Epithelial cell of esophagus (primary cell): Measurements from ENCODE around the gene MTX3.

Source experiments
- DNase-seq: peaks from one replicate; pipeline ENCODE4 v3.0.0; 2010; ENCODE audit warnings: low read depth
- H3K4me3 ChIP-seq: 2 replicates; pipeline ENCODE4 v1.5.1; 2011; ENCODE audit warnings: mild to moderate bottlenecking, low read length, control low read depth
- TF ChIP-seq, protein P1 (sequence below): IDR thresholded peaks from 2 replicates; pipeline ENCODE4 v1.5.1; 2011; ENCODE audit warnings: low read depth, mild to moderate bottlenecking, low read length, control low read depth, inconsistent platforms; ENCODE audit not compliant: insufficient read depth; ENCODE audit errors: missing control alignments

Gene MTX3

DNA sequence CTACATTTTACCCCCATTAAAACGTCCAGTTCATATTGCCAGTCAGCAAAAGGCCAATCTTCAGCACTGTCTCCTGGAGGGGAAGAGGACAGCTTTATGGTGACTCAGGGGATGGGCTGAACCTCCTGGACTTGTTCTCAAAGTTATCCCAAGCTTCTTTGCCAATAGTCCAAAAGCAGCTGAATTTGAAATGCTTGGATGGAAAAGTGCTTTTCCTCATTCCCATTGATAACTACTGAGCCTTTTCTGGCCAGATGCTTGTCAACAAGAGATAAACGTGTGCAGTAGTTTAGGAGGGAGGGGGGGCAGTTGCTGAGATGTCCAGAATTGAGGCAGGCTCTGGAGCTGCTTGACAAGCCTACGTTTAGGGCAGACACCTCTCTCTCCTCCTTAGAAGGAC is 43.5 kb downstream of the MTX3 start:
- TF ChIP-seq, protein P1, sequence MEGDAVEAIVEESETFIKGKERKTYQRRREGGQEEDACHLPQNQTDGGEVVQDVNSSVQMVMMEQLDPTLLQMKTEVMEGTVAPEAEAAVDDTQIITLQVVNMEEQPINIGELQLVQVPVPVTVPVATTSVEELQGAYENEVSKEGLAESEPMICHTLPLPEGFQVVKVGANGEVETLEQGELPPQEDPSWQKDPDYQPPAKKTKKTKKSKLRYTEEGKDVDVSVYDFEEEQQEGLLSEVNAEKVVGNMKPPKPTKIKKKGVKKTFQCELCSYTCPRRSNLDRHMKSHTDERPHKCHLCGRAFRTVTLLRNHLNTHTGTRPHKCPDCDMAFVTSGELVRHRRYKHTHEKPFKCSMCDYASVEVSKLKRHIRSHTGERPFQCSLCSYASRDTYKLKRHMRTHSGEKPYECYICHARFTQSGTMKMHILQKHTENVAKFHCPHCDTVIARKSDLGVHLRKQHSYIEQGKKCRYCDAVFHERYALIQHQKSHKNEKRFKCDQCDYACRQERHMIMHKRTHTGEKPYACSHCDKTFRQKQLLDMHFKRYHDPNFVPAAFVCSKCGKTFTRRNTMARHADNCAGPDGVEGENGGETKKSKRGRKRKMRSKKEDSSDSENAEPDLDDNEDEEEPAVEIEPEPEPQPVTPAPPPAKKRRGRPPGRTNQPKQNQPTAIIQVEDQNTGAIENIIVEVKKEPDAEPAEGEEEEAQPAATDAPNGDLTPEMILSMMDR: no peak
- H3K4me3 ChIP-seq: no peak overlapping the region
- no peak for DNase-seq

DNA sequence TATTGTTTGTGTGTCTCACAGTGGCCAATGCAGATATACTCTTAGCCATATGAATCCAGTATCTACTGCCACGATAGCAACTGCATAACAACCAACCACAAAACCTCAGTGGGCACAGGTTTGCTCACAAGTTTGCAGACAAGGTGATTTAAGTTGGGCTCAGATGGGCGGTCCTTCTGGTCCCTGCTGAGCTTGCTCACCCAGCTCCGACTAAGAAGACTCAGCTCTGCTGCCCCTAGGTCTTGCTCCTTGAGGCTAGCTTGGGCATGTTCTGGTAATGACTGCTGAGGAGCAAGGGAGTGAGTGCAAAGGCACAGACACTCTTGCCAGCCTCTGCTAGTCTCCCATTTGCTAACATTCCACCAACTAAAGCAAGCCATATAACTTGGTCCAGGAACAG is 52.6 kb downstream of the MTX3 start:
- peak; percentile 96 for DNase-seq
- no peak overlapping the region for H3K4me3 ChIP-seq
- TF ChIP-seq, protein P1: no peak

DNA sequence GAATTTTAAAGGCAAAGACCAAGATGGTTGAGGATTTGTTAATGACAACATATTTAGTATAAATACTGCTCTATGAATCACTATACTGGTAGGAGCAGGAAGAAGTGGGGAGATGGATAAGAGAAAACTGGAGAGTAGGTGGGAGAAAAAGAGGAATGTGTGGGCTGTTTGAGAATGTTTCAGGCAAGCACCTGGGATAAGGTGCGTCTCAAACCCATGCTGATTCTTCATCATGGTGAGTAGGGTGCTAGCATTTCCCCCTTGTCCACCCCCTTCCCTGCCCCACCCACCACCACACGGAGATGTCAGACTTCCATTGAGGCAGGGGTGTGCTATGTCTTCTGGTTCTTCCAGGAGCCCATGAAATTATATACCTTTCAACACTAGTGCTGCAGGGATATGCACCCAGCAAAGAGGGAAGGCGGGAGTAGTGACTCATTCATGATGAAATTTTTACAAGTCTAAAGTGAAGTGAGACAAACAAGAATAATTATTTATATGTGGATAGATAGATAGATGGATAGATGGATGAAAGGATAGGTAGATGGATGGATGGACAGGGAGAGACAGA is 54.3 kb downstream of the MTX3 start:
- TF ChIP-seq, protein P1: no peak
- peak; percentile 79 for DNase-seq
- H3K4me3 ChIP-seq: no peak overlapping the region

DNA sequence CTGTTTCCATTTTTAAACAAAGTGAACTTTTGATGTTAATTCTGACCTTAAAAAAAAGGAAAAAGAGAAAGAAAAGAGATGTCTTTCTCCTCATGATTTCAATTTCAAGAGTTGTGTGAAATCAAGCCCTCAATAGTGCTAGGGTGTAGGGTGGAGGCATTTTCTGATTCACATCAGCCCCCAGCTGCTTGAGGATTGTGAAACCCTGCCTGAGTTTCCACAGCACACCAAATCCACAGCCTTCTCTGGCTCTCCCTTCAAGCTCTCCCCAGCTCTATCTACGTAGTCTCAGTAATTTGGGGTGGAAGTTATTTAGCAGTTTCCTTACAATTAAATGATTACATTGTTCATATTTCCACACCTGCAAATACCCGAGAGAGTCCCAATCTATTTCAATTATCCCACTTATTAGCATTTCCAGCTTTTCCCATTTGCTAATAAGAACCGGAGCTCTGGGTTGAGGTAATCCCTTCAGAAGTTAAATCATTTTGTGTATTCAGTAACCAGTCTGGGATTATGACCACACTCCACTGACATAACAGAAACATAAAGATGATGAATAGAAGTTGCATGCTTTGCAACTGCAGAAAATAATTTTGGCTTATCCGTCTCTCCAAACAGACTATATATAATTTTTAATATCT is 54.9 kb downstream of the MTX3 start:
- DNase-seq: peak; percentile 74
- no peak overlapping the region for H3K4me3 ChIP-seq
- TF ChIP-seq, protein P1: no peak

DNA sequence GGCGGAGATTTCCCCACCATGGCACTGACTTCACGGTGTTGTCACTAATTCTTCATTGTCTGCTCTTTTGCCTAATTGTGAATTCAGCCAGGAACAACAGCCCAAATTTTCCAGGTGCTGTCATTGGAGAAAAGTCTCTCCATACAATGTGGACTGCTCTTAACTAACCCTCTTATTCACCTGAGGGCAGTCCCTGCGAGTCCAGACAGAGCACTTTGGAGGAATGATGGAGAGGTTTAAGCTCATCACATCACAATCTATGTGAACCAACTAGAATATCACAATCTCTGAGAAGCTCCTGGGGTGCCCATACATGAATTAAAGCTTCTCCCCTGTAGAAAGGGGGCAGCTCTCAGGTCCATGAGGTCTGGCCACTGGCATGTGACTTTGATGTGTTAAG is 56.4 kb downstream of the MTX3 start:
- peak; percentile 76 for DNase-seq
- TF ChIP-seq, protein P1: no peak
- H3K4me3 ChIP-seq: no peak overlapping the region

DNA sequence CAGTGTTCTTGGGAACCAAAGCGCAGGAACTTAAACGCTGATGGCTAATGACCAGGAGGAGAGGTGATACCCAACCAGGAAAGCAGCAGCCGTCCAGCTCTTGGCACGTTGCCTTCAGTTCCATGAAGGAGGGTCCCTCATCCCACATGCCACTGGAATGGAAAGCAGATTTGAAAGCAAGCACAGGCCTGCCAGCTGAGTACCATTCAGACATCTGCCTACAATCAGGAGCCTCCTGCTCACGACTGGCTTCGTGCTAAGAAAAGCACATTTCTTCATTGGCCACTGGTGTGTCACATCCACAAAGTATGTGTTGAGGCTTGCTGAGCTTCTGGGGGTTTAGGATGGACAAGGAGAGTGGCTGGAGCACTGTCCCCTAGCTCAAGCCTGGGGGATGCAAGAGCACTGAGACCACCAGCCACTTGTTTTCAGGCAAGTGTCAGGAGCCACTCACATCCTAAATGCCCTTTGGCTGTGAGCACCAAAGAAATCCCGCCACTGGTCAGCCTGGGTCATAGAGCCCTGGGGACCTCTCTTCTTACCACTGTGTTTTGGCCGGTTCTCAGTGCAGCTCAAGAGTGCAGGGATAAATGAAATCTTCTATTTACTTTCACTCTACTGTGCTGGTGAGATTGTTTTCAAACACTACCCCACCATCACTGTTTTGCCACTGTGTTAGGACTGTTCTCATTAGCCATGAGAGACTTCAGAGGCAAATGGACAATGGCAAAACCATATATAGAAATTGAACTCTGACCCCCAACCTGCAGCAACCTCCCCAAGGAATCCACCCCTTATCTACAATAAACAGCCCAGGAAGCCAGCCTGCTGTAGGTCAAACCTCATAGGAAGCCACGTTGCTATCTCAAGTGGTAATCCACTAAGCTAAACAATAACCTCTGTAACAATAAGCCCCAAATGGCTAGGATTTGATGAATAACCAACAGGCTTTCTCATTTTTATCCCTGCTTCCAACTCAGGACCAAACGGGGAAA is 58.3 kb downstream of the MTX3 start:
- H3K4me3 ChIP-seq: no peak overlapping the region
- DNase-seq: peak; percentile 62
- TF ChIP-seq, protein P1: no peak
